Adrenal gland (tissue), 12 donors: Measurements from ENCODE around the gene VTN. TPM values are rescaled to one million over a fixed set of nuclear protein-coding genes. Genes with fewer than 3 reads are reported as not detected.

ENCODE experiments used
- DNase-seq, 7 donors: peaks; one replicate each; pipeline ENCODE4 v3.0.0-alpha.2; 2019 to 2020
- H3K27ac ChIP-seq, 5 donors: fragments of 200-600 bp; sonication (generic) in 4 of 5; 1 replicate in 3 of 5; 2 replicates in 2 of 5; pipeline versions ENCODE4 v1.5.1 to v1.8.0; 2016 to 2020; ENCODE audit warnings: mild to moderate bottlenecking in 1 of 5
- H3K27me3 ChIP-seq: fragments of 200-600 bp; 2 replicates; pipeline ENCODE4 v1.8.0; 2021
- H3K36me3 ChIP-seq, 2 donors: fragments of 200-600 bp; replicated peaks in 1 of 2; 1 replicate in 1 of 2; 2 replicates in 1 of 2; pipeline versions ENCODE4 v1.5.1 to v1.8.0; 2018 to 2022
- H3K4me1 ChIP-seq, 2 donors: fragments of 200-600 bp; replicated peaks in 1 of 2; 1 replicate in 1 of 2; 2 replicates in 1 of 2; pipeline versions ENCODE4 v1.5.1 to v1.8.0; 2018 to 2021
- H3K4me3 ChIP-seq, 4 donors: fragments of 200-600 bp; sonication (generic) in 3 of 4; one replicate each; pipeline ENCODE4 v1.5.1; 2016 to 2018
- H3K9me3 ChIP-seq, 3 donors: fragments of 200-600 bp; sonication (generic) in 1 of 3; replicated peaks in 1 of 3; 1 replicate in 2 of 3; 2 replicates in 1 of 3; pipeline versions ENCODE4 v1.5.1 to v1.8.0; 2016 to 2021
- POLR2A ChIP-seq, 2 donors: fragments of 450-650 bp; IDR thresholded peaks; one replicate each; pipeline ENCODE4 v1.6.1; 2017; ENCODE audit warnings: antibody characterized with exemption in 2 of 2, mild to moderate bottlenecking in 2 of 2, moderate library complexity in 1 of 2
- WGBS, 4 donors: extraction: QIAGEN DNeasy Blood & Tissue Kit in 2 of 4; methylation state at CpG; one replicate each; pipeline versions ENCODE4 v1.1.5 to v1.1.7; 2013 to 2017; 5-methylcytosine and 5-hydroxymethylcytosine counted together
- intact Hi-C, 2 donors: fragments of 100-400 bp; cut with DNase I; formaldehyde crosslinking; loops; one replicate each; pipeline versions ENCODE4 v1.14.1 to v1.15.0; 2022 to 2023
- polyA plus RNA-seq, 3 donors: library from polyadenylated mRNA; stranded (reverse); fragments of 200-250 nt in 2 of 3; fragments of 350-450 nt in 1 of 3; fragmentation: Illumina TruSeq in 1 of 3; extraction: RNeasy Lipid Tissue Mini Kit (QIAGEN cat#74804) in 1 of 3; gene quantifications; one replicate each; pipeline ENCODE4 v1.2.3, GENCODE V29; 2013 to 2014
- total RNA-seq, 9 donors: library from RNA; depleted of rRNA in 4 of 9; stranded (reverse); fragments of >200 nt in 4 of 9; fragments of 120-200 nt in 1 of 9; fragmentation: NEBNext Ultra II Directional in 1 of 9; extraction: Animal tissue kit (Norgen Biotek cat#: 25700) in 1 of 9; gene quantifications; one replicate each; pipeline versions ENCODE4 v1.1.0 to v1.2.4, GENCODE V29; 2013 to 2023
- TF ChIP-seq, protein P1 (sequence below), 6 experiments: fragments of 450-650 bp in 4 of 6; fragments of 200-600 bp in 2 of 6; sonication (generic) in 1 of 6; IDR thresholded peaks; 1 replicate in 5 of 6; 2 replicates in 1 of 6; pipeline versions ENCODE4 v1.5.1 to v1.8.0; 2016 to 2021; ENCODE audit warnings: antibody characterized with exemption in 6 of 6, mild to moderate bottlenecking in 2 of 6, moderate library complexity in 1 of 6
- donor health status: healthy with polysubstance abuse.
- donor health status: Bipolar disorder and iron deficiency.
- donor health status: DM: yes; HTN: yes; CAD: no.
- donor health status: DM: no; HTN: no; CAD: no.
- donor health status: DM: no; HTN: no; CAD: no.
- donor health status: DM: yes; HTN: yes; CAD: no.

The VTN gene
- total and polyA plus RNA-seq, 12 donors = 5.5 to 470 (median 180) TPM

DNA sequence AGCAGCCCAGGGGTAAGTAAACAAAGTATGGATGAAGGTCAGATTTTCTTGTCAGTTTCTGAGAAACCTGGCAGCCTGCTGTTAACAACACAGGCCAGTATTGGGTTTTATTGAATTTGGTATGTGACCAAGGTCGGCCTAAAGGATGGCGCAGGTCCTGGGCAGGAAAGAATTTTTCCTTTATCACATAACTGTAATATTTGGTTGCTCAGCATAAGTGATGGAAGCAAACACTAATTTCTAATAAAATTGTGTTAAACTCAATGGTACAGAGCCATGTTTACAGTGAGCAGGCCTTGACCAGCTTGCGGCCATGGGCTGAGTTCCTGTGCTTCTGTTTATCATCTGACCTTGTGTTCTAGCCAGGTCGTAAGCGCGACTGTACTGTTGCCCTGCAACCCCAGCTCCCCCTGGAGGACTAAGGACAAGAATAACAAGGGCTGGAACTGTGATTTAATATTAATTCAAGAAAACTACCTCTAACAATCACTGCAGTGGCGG is 23.3 kb downstream of the VTN start:
- no peak for TF ChIP-seq POLR2A (IDR thresholded peaks at IDR 0.05)
- TF ChIP-seq, protein P1, sequence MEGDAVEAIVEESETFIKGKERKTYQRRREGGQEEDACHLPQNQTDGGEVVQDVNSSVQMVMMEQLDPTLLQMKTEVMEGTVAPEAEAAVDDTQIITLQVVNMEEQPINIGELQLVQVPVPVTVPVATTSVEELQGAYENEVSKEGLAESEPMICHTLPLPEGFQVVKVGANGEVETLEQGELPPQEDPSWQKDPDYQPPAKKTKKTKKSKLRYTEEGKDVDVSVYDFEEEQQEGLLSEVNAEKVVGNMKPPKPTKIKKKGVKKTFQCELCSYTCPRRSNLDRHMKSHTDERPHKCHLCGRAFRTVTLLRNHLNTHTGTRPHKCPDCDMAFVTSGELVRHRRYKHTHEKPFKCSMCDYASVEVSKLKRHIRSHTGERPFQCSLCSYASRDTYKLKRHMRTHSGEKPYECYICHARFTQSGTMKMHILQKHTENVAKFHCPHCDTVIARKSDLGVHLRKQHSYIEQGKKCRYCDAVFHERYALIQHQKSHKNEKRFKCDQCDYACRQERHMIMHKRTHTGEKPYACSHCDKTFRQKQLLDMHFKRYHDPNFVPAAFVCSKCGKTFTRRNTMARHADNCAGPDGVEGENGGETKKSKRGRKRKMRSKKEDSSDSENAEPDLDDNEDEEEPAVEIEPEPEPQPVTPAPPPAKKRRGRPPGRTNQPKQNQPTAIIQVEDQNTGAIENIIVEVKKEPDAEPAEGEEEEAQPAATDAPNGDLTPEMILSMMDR (IDR thresholded peaks at IDR 0.05) = peak; percentile 16 to 67 (median 62)
- intact Hi-C loops = no loop called here
- 28 to 40% (median 38%) methylated on average over 7 of the region's 7 CpGs for WGBS, 4 donors
- no peaks in the 10 kb centered on the region for H3K9me3 ChIP-seq
- peak overlapping the region; percentile 64 to 93 (median 80) for H3K27ac ChIP-seq
- DNase-seq = peak; percentile 64 to 90 (median 85)
- H3K36me3 ChIP-seq = peaks cover 0 to 88% of the 10 kb centered on the region in 2 donors
- no peaks in the 10 kb centered on the region for H3K27me3 ChIP-seq
- peaks cover 27 to 38% of the 10 kb centered on the region in 2 donors for H3K4me1 ChIP-seq
- no peak overlapping the region for H3K4me3 ChIP-seq

DNA sequence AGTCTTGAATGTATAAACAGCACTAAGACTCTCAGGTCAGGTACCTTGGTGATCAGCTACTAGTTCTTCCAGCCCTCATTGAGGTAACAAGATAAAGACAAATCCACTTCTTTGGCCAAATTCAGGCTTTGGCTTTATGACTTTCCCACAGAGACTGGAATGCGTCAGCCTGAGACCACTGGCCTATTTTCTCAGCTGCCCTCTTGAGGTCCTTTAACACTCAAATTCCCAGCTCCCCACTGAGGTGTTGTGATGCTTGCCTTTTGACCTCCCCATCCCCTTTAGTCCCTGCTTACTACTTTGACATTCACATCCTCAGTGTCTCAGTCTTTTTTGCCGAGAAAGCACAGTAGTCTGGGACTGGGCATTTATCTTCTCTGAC is 23.9 kb downstream of the VTN start:
- Histone ChIP-seq H3K27me3 (no peaks in the 10 kb centered on the region), H3K9me3 (no peaks in the 10 kb centered on the region), H3K4me3 (no peak overlapping the region), H3K4me1 (peaks cover 27 to 38% of the 10 kb centered on the region in 2 donors), H3K27ac (peak overlapping the region; percentile 64 to 93 (median 80)), H3K36me3 (peaks cover 0 to 88% of the 10 kb centered on the region in 2 donors)
- TF ChIP-seq, protein P1 (IDR thresholded peaks at IDR 0.05) = no peak
- no peak for TF ChIP-seq POLR2A (IDR thresholded peaks at IDR 0.05)
- 34 to 45% (median 41%) methylated on average over 2 of the region's 2 CpGs for WGBS, 4 donors
- intact Hi-C loops = no loop called here
- DNase-seq = no peak

DNA sequence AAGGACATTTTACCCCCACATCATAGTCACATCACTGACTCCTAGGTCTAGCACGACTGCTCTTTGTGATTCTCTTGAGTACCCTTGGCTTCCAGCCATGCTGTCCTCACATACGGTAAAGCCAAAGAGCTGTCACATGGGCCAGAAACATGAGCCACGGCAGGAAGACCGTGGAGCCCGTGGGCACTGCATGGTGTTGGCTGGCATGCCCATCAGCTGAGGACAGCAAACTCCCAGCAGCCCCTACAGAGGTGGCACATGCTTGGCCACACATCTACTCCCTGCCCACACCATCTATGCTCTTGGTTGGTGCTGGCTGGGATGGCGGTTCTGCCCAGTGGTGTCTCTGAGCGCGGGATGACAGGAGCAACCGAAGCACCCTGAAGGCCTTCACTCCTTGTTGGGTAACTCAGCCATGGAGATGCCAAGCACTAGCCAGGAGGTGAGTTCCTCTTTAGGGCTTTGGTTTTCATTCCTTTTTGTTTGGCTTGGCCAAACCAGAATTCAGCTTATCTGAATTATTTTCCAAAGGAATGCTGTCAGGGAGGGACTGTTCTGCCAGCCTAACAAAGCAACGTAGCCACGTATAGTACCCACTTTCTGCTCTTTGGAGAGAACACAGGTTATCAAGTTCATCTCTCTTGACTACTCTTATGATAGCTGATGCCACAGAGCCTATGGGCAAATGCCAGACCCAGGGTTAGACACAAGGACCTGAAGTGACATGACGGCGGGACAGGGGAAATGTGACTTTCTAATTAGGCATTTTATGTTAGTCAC is 24.5 kb downstream of the VTN start:
- Histone ChIP-seq H3K4me3 (no peak overlapping the region), H3K4me1 (peaks cover 27 to 38% of the 10 kb centered on the region in 2 donors), H3K27me3 (no peaks in the 10 kb centered on the region), H3K9me3 (no peaks in the 10 kb centered on the region), H3K36me3 (peaks cover 0 to 88% of the 10 kb centered on the region in 2 donors), H3K27ac (peak overlapping the region; percentile 64 to 93 (median 80))
- TF ChIP-seq, protein P1 (IDR thresholded peaks at IDR 0.05) = no peak
- TF ChIP-seq POLR2A (IDR thresholded peaks at IDR 0.05) = no peak
- DNase-seq = peak in 6 of 7 donors; percentile 47 to 82 (median 68)
- WGBS, 4 donors = 47 to 53% (median 49%) methylated on average over 7 to 13 of the region's 13 CpGs
- intact Hi-C loops = no loop called here

DNA sequence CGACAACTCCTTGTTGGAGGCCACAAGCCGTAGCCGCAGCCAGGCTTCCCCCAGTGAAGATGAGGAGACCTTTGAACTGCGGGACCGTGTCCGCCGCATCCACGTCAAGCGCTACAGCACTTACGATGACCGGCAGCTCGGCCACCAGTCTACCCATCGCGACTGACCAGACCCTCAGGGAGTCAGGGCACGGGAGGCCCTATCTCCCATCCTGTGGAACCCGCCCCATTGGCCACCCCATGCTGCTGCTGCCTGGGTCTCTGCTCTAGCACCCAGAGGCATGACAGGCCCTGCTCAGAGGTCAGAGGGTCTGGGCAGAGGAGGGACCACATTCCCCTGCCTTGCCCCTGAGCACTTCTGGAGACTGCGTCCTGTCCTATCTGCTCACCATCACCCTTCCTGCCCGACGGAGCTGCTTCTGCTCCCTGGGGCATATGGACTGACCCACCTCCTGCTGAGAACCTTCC is 25.6 kb downstream of the VTN start:
- peak in 1 of 7 donors; percentile 56 for DNase-seq
- no peak overlapping the region for H3K4me3 ChIP-seq
- TF ChIP-seq, protein P1 (IDR thresholded peaks at IDR 0.05) = no peak
- no peak for TF ChIP-seq POLR2A (IDR thresholded peaks at IDR 0.05)
- no peaks in the 10 kb centered on the region for H3K9me3 ChIP-seq
- peak overlapping the region in 2 of 5 donors; percentile 56 to 85 for H3K27ac ChIP-seq
- peaks cover 0 to 88% of the 10 kb centered on the region in 2 donors for H3K36me3 ChIP-seq
- intact Hi-C loops = no loop called here
- peaks cover 27 to 43% of the 10 kb centered on the region in 2 donors for H3K4me1 ChIP-seq
- WGBS, 4 donors = 91 to 98% (median 93%) methylated on average over 16 to 19 of the region's 19 CpGs
- H3K27me3 ChIP-seq = no peaks in the 10 kb centered on the region
